A673 (cell line): ENCODE measurements around the gene MYL11. TPM values are rescaled to one million over a fixed set of nuclear protein-coding genes. Genes with fewer than 3 reads are reported as not detected.

Experiments used
- BruUV-seq: library from RNA; stranded (reverse); fragments of 400-500 nt; replicated peaks from 2 replicates; lab custom pipeline; 2021; lab: Mats Ljungman, UMichigan
- CTCF ChIA-PET: fragments of 300-600 bp; sonication (Branson Sonifier 250); formaldehyde crosslinking; loops from one replicate; lab custom pipeline; 2022; ENCODE audit warnings: antibody characterized with exemption; lab: Charles Lee
- POLR2A ChIA-PET: fragments of 300-600 bp; sonication (Branson Sonifier 250); formaldehyde crosslinking; loops from one replicate; lab custom pipeline; 2022; ENCODE audit warnings: antibody characterized with exemption; ENCODE audit not compliant: low non-redundant PET; lab: Charles Lee
- DNase-seq: peaks from one replicate; pipeline ENCODE4 v3.0.0-alpha.2; 2015; ENCODE audit warnings: low spot score
- H3K27ac ChIP-seq: fragments of 200-600 bp; sonication (generic); 2 replicates; pipeline ENCODE4 v1.5.1; 2016; ENCODE audit warnings: mixed run types, low read depth, mild to moderate bottlenecking, mixed read lengths, antibody characterized with exemption, low read length; ENCODE audit not compliant: poor library complexity, severe bottlenecking
- H3K27me3 ChIP-seq: fragments of 200-600 bp; sonication (generic); replicated peaks from 2 replicates; pipeline ENCODE4 v1.6.1; 2017; ENCODE audit warnings: mixed run types, low read depth, mild to moderate bottlenecking, mixed read lengths, antibody characterized with exemption, low read length; ENCODE audit not compliant: insufficient read depth, poor library complexity
- H3K36me3 ChIP-seq: fragments of 200-600 bp; sonication (generic); 2 replicates; pipeline ENCODE4 v1.6.1; 2016; ENCODE audit warnings: mixed run types, mild to moderate bottlenecking, mixed read lengths, antibody characterized with exemption, low read length; ENCODE audit not compliant: insufficient read depth, poor library complexity, severe bottlenecking
- H3K4me1 ChIP-seq: fragments of 200-600 bp; sonication (generic); 2 replicates; pipeline ENCODE4 v1.6.1; 2017; ENCODE audit warnings: mixed run types, mild to moderate bottlenecking, mixed read lengths, antibody characterized with exemption, low read length; ENCODE audit not compliant: insufficient read depth, poor library complexity, severe bottlenecking
- H3K4me3 ChIP-seq: fragments of 200-600 bp; sonication (generic); 2 replicates; pipeline ENCODE4 v1.5.1; 2016; ENCODE audit warnings: low read depth, mixed run types, mild to moderate bottlenecking, mixed read lengths, low read length; ENCODE audit not compliant: poor library complexity, severe bottlenecking
- H3K9me3 ChIP-seq: fragments of 200-600 bp; sonication (generic); 2 replicates; pipeline ENCODE4 v1.6.1; 2016; ENCODE audit warnings: mixed run types, low read depth, mild to moderate bottlenecking, mixed read lengths, antibody characterized with exemption, low read length; ENCODE audit not compliant: poor library complexity, severe bottlenecking
- CTCF ChIP-seq: fragments of 300-800, 200-600 bp; sonication (generic); conservative IDR thresholded peaks from 2 replicates; pipeline ENCODE4 v1.5.1; 2017; ENCODE audit warnings: low read depth, mild to moderate bottlenecking, antibody characterized with exemption, low read length, moderate library complexity, mixed read lengths
- EZH2 ChIP-seq: fragments of 200-600 bp; sonication (generic); IDR thresholded peaks from 2 replicates; pipeline ENCODE4 v1.6.1; 2017; ENCODE audit warnings: borderline replicate concordance, low read depth, mild to moderate bottlenecking, mixed read lengths, antibody characterized with exemption, low read length; ENCODE audit not compliant: poor library complexity, severe bottlenecking
- intact Hi-C: fragments of 100-400 bp; cut with micrococcal nuclease; formaldehyde crosslinking; loops from one replicate; pipeline ENCODE4 v1.10.0; 2022; ENCODE audit not compliant: unreplicated experiment
- total RNA-seq: library from RNA; stranded (reverse); gene quantifications from 2 replicates; pipeline ENCODE4 v1.2.3, GENCODE V29; 2021

Gene MYL11
- total RNA-seq, 1 experiment from 2014 or later: not detected

- no TSS peak for BruUV-seq
- ChIA-PET CTCF (no interaction called here), POLR2A (no interaction called here)
- no peak for DNase-seq
- Histone ChIP-seq H3K4me3 (peak overlapping the region; percentile 98), H3K4me1 (peaks cover 13% of the 10 kb centered on the region), H3K27ac (peak overlapping the region; percentile 94), H3K27me3 (no peaks in the 10 kb centered on the region), H3K9me3 (no peaks in the 10 kb centered on the region), H3K36me3 (peaks cover 53% of the 10 kb centered on the region)
- TF ChIP-seq CTCF (no peak), EZH2 (no peak)
- intact Hi-C loops: no loop called here
Observed at GRCh38 chr16:30354423-30355143, 20.0 kb upstream of the MYL11 start.

GRCh38 chr16:30355144-30355953, 19.3 kb upstream of the MYL11 start, which contains the start of gene CD2BP2:
Gene CD2BP2, minus strand, starts transcription at chr16:30355308. Its CDS starts 627 bp downstream, at chr16:30354681.
- Histone ChIP-seq H3K36me3 (peaks cover 58% of the 10 kb centered on the region), H3K27ac (peak within 1 kb of the TSS; percentile 94), H3K27me3 (no peaks in the 10 kb centered on the region), H3K4me3 (peak within 1 kb of the TSS; percentile 98), H3K4me1 (peaks cover 13% of the 10 kb centered on the region), H3K9me3 (no peaks in the 10 kb centered on the region)
- ChIA-PET POLR2A (interaction anchor here (0.6 kb wide), 1 partner anchor 50 kb away, joined by 7 read pairs; no protein-coding TSS in a partner anchor), CTCF (no interaction called here)
- TF ChIP-seq CTCF: no peak
- no peak for TF ChIP-seq EZH2
- intact Hi-C loops: no loop called here
- DNase-seq: peak; percentile 100
- TSS peak; percentile 95 for BruUV-seq

GRCh38 chr16:30355954-30356308, 18.7 kb upstream of the MYL11 start:
- Histone ChIP-seq H3K27me3 (no peaks in the 10 kb centered on the region), H3K4me1 (peaks cover 13% of the 10 kb centered on the region), H3K9me3 (no peaks in the 10 kb centered on the region), H3K27ac (peak overlapping the region; percentile 94), H3K4me3 (peak overlapping the region; percentile 98), H3K36me3 (peaks cover 53% of the 10 kb centered on the region)
- intact Hi-C loops: no loop called here
- DNase-seq: no peak
- no peak for TF ChIP-seq CTCF
- TF ChIP-seq EZH2: no peak
- ChIA-PET POLR2A (interaction anchor here (0.6 kb wide), 1 partner anchor 49 kb away, joined by 7 read pairs; no protein-coding TSS in a partner anchor), CTCF (no interaction called here)
- no TSS peak for BruUV-seq
